Pulmonary artery endothelial cell (primary cell): Measurements from ENCODE around the gene KNDC1. TPM values are rescaled to one million over a fixed set of nuclear protein-coding genes. Genes with fewer than 3 reads are reported as not detected.

Source experiments
- DNase-seq: peaks from one replicate; pipeline ENCODE4 v3.0.0-alpha.2; 2011; ENCODE audit warnings: low read depth, low spot score
- total RNA-seq: library from RNA; depleted of rRNA; stranded (reverse); fragments of >200 nt; gene quantifications from 2 replicates; pipeline ENCODE4 v1.2.3, GENCODE V29; 2014

The KNDC1 gene
- total RNA-seq, 1 donor from 2014 or later = not detected

DNA sequence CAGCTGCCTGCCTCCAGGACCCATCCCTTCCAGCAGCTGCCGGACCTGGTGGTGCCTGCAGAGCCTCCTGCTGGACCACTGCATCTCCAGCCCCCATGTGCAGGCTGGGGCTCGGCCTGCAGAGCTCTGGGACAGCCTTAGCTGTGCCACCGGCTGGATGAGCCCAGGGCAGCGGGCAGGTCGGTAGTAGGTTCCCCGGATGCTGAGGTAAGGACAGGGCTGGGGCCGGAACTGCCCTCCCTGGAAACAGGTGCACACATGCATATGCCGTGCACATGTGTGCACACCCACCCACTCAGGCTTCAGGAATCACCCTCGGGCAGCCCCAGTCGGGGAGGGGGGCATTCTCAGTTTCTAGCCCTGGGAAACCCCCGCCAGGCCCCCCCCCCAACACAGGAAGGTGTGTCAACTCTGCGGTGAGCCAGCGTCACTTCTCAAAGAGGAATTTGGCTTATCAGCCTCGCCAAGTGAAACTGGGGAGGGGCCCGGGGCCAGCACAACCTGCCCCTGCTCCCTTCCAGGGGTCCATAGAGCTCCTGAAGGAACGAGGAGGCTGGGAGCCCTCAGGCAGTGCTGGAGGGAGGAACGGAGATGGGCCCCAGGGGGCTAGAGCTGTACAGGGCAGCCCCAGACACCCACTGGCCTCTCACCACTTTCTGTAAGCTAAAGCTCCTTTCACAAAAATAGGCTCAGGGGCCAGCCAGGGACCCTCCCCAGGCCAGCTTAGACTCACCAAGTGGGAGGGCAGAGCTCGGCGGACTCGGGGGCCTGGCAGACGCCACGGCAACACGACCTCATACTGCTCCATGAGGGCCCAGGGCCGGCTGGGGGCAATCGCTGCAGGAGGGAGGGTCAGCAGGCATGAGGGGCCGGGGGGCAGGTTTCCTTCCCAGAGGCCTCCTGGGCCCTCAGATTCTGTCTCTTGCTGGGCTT lies 115.0 kb downstream of the KNDC1 start:
- DNase-seq = no peak

DNA sequence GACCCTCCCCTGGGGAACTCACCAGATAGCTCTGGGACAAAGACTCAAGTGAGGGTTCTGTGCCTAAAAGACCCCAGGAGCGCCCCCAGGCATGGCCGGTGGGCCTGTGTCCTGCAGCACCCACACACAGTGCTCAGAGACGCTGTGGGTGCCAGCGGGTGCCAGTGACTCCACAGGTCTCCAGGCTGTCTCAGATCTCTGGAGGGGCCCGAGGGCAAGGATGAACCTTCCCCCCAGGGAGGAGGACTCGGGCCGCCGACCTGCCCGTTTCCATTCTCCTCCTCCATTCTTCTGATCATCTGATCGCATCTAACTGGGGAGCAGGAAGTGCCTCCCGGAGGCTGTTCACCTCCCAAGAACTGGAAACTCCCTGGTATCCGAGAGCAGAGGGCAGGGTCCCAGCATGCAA lies 115.7 kb downstream of the KNDC1 start:
- DNase-seq = no peak

Other genes with a start within 250 kb of the KNDC1 start
- gene CFAP46, start 217.6 kb upstream of the KNDC1 start, total RNA-seq = 1.1 and 3.0 TPM in 2 replicates
- not detected in 2 replicates for gene ADGRA1, start 72.3 kb upstream of the KNDC1 start, total RNA-seq
- gene UTF1, start 70.0 kb downstream of the KNDC1 start, total RNA-seq = not detected in 2 replicates
- gene VENTX, start 77.6 kb downstream of the KNDC1 start, total RNA-seq = not detected in 2 replicates
- 0.33 and 0.46 TPM in 2 replicates for gene ADAM8, start 116.6 kb downstream of the KNDC1 start, total RNA-seq
- 59.4 and 60.9 TPM in 2 replicates for gene TUBGCP2, start 148.7 kb downstream of the KNDC1 start, total RNA-seq
- 27.4 and 40.4 TPM in 2 replicates for gene ZNF511, start 148.7 kb downstream of the KNDC1 start, total RNA-seq
- gene CALY, start 176.7 kb downstream of the KNDC1 start, total RNA-seq = not detected in 2 replicates
- gene PRAP1, start 187.2 kb downstream of the KNDC1 start, total RNA-seq = not detected in 2 replicates
- 9.3 and 32.9 TPM in 2 replicates for gene FUOM, start 197.8 kb downstream of the KNDC1 start, total RNA-seq
- gene ECHS1, start 213.1 kb downstream of the KNDC1 start, total RNA-seq = 60.3 and 63.4 TPM in 2 replicates
- gene PAOX, start 219.0 kb downstream of the KNDC1 start, total RNA-seq = 5.8 and 8.8 TPM in 2 replicates
- 46.0 and 56.7 TPM in 2 replicates for gene MTG1, start 233.9 kb downstream of the KNDC1 start, total RNA-seq